Mesothelial cell of epicardium (in vitro differentiated cells): ENCODE results near the gene TRIM56. TPM values are rescaled to one million over a fixed set of nuclear protein-coding genes. Genes with fewer than 3 reads are reported as not detected.
"Not testable (repeated sequence)": the region's sequence is repeated elsewhere in the genome, so short reads cannot be mapped to it uniquely, and the experiment has no call there.

Source experiments
- DNase-seq, 2 experiments: peaks; one replicate each; pipeline ENCODE4 v3.0.0; 2021; ENCODE audit warnings: low spot score in 2 of 2; ENCODE audit not compliant: unreplicated experiment in 2 of 2
- H3K27ac Mint-ChIP-seq: 2 replicates; pipeline ENCODE4 v1.8.0; 2021; ENCODE audit warnings: mixed read lengths
- H3K27me3 Mint-ChIP-seq: 2 replicates; pipeline ENCODE4 v1.8.0; 2021; ENCODE audit warnings: low read depth, mixed read lengths
- H3K36me3 Mint-ChIP-seq: 2 replicates; pipeline ENCODE4 v1.8.0; 2021; ENCODE audit warnings: mixed read lengths
- H3K4me1 Mint-ChIP-seq: 2 replicates; pipeline ENCODE4 v1.8.0; 2021; ENCODE audit warnings: mixed read lengths
- H3K4me3 Mint-ChIP-seq: 2 replicates; pipeline ENCODE4 v1.8.0; 2021; ENCODE audit warnings: mild to moderate bottlenecking, moderate library complexity, mixed read lengths
- H3K9me3 Mint-ChIP-seq: 2 replicates; pipeline ENCODE4 v1.8.0; 2021; ENCODE audit warnings: mixed read lengths
- total RNA-seq: library from RNA; stranded (reverse); gene quantifications from 3 replicates; pipeline ENCODE4 v1.2.1, GENCODE V29; 2021
- TF ChIP-seq, protein P1 (sequence below): fragments of 200-600 bp; sonication (generic); IDR thresholded peaks from one replicate; pipeline ENCODE4 v1.5.0; 2021; ENCODE audit warnings: antibody characterized with exemption; ENCODE audit not compliant: unreplicated experiment

TRIM56 gene
- total RNA-seq, 1 donor from 2014 or later, result 39.6 TPM

DNA sequence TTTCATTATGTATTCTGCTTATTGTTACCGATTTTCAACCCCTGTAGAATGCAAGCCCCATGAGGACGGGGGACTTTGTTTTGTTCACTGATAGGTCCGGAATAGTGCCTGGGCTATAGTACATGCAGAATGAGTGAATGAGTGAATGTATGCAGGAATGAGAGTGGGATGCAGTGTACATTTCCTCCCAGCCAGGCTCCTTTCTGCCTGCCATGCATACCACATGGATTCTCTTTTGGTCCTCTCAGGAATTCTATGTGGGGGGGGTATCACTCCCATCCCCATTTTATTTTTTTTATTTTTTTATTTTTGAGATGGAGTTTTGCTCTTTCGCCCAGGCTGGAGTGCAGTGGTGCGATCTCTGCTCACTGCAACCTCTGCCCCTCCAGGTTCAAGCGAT lies 16.7 kb downstream of the TRIM56 start:
- Mint-ChIP-seq H3K4me1 (peaks cover 12% of the 10 kb centered on the region), H3K27ac (no peak overlapping the region), H3K27me3 (no peaks in the 10 kb centered on the region), H3K4me3 (no peak overlapping the region), H3K9me3 (no peaks in the 10 kb centered on the region), H3K36me3 (no peaks in the 10 kb centered on the region)
- DNase-seq, result no peak
- TF ChIP-seq, protein P1, sequence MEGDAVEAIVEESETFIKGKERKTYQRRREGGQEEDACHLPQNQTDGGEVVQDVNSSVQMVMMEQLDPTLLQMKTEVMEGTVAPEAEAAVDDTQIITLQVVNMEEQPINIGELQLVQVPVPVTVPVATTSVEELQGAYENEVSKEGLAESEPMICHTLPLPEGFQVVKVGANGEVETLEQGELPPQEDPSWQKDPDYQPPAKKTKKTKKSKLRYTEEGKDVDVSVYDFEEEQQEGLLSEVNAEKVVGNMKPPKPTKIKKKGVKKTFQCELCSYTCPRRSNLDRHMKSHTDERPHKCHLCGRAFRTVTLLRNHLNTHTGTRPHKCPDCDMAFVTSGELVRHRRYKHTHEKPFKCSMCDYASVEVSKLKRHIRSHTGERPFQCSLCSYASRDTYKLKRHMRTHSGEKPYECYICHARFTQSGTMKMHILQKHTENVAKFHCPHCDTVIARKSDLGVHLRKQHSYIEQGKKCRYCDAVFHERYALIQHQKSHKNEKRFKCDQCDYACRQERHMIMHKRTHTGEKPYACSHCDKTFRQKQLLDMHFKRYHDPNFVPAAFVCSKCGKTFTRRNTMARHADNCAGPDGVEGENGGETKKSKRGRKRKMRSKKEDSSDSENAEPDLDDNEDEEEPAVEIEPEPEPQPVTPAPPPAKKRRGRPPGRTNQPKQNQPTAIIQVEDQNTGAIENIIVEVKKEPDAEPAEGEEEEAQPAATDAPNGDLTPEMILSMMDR, result no peak

DNA sequence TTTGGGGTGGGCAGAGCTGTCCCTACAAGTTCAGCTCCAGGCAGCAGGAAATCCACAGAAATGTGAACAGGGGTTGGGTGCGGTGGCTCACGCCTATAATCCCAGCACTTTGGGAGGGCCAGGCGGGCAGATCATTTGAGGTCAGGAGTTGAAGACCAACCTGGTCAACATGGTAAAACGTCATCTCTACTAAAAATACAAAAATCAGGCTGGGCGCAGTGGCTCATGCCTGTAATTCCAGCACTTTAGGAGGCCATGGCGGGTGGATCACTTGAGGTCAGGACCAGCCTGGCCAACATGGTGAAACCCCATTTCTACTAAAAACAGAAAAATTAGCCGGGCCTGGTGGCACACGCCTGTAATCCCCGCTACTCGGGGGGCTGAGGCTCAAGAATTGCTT lies 18.4 kb downstream of the TRIM56 start:
- H3K27ac Mint-ChIP-seq, H3K27me3 Mint-ChIP-seq, H3K9me3 Mint-ChIP-seq, H3K36me3 Mint-ChIP-seq, H3K4me3 Mint-ChIP-seq, DNase-seq: not testable (repeated sequence)
- peaks cover 12% of the 10 kb centered on the region for H3K4me1 Mint-ChIP-seq

DNA sequence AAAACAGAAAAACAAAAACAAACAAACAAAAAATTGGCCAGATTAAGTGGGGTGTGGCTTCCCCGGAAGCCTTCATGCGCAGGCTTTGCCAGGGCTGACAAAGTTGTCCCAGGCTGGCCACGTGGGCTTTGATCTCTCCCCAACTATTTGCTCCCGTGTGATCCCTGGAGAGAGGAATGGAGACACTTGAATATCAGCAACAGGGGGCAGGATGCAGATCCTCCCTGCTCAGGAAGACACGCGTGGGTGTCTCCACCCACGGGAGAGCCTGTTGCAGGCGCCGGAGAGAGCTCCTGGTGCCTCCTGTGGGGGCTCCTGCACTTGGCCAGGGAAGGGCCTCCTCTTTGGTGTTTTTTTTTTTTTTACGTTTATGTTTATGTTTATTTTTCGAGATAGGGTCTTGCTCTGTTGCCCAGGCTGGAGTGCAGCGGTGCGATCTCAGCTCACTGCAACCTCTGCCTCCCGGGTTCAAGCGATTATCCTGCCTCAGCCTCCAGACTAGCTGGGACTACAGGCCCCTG lies 19.0 kb downstream of the TRIM56 start:
- DNase-seq, result no peak
- no peaks in the 10 kb centered on the region for H3K36me3 Mint-ChIP-seq
- peaks cover 12% of the 10 kb centered on the region for H3K4me1 Mint-ChIP-seq
- H3K4me3 Mint-ChIP-seq, result no peak overlapping the region
- H3K9me3 Mint-ChIP-seq, result no peaks in the 10 kb centered on the region
- H3K27ac Mint-ChIP-seq, result no peak overlapping the region
- TF ChIP-seq, protein P1, result no peak
- no peaks in the 10 kb centered on the region for H3K27me3 Mint-ChIP-seq

DNA sequence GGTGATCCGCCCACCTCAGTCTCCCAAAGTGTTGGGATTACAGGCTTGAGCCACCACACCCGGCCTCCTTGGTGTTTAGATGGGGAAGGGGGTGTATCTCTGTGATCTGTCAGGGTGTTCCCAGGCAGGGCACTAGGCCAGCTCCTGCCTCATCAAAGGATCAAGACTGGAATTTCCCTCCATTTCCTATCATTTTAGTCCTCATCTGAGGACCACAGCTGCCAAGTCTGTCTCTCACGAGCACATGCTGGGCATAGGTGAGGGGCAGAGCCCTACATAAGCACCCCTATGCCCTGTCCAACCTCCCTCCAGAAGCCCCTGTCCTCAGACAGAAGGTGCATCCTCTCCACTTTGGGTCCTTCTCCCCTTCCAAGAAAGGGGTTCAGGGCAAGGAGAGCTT lies 19.5 kb downstream of the TRIM56 start:
- Mint-ChIP-seq H3K9me3 (no peaks in the 10 kb centered on the region), H3K4me1 (peaks cover 11% of the 10 kb centered on the region), H3K4me3 (no peak overlapping the region), H3K36me3 (no peaks in the 10 kb centered on the region), H3K27me3 (no peaks in the 10 kb centered on the region), H3K27ac (no peak overlapping the region)
- TF ChIP-seq, protein P1, result no peak
- no peak for DNase-seq

DNA sequence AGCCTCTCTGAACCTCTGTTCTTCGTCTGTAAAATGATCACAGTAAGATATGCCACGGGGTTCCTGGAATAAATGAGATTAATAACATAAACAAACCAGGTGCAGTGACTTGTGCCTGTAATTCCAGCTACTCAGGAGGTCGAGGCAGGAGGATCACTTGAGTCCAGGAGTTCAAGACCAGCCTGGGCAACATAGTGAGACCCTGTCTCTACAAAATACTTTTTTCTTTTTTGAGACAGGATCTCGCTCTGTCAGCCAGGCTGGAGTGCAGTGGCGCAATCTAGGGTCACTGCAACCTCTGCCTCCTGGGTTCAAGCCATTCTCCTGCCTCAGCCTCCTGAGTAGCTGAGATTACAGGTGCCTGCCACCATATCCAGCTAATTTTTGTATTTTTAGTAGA lies 20.0 kb downstream of the TRIM56 start:
- H3K36me3 Mint-ChIP-seq, DNase-seq, H3K9me3 Mint-ChIP-seq, H3K4me3 Mint-ChIP-seq, H3K27ac Mint-ChIP-seq, H3K4me1 Mint-ChIP-seq, H3K27me3 Mint-ChIP-seq: not testable (repeated sequence)

DNA sequence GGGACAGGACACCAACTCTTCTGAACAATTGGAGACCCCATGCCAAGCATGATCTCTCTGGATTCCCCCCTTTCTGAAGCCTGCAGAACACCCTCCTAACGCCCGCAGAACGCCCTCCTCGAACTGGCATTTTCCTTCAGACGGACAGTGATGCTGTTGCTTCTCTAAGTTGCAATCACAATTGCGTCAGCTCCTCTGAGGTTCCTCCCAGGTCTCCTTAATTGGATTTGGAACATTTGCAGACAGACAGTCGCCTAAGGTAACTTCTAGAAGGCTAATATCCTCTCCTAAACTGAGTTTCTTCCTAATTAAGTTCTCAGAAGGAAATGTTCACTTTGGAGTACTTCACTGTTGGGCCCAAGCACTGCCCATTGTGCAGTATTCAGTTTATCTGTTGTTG lies 21.1 kb downstream of the TRIM56 start:
- DNase-seq, result no peak
- H3K36me3 Mint-ChIP-seq, result no peaks in the 10 kb centered on the region
- TF ChIP-seq, protein P1, result no peak
- no peaks in the 10 kb centered on the region for H3K27me3 Mint-ChIP-seq
- no peak overlapping the region for H3K27ac Mint-ChIP-seq
- H3K9me3 Mint-ChIP-seq, result no peaks in the 10 kb centered on the region
- H3K4me3 Mint-ChIP-seq, result no peak overlapping the region
- no peaks in the 10 kb centered on the region for H3K4me1 Mint-ChIP-seq

DNA sequence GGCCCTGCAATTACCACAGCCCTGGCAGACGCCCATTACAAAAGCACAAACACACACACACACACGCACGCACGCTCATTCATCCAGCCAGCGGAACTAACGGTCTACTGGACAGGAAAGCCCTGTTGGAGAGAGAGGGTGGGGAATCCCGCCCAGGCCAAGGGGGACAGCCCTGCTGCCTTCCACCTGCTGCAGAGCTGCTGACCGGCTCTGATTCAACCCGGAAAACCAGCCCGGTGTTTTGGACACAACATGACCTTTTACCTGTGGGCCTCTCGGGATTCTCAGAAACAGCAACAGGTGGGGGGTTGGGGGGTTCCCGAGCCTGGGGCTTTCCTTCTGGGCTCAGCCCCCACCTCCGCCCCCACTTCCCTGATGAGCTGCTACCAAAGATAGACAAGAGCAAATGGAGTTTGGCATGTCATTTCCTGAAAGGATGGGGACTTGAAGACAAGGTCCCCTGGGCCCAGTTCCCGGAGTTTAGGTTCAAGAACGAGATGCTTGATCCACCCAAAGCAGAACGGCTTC lies 23.1 kb downstream of the TRIM56 start:
- H3K4me1 Mint-ChIP-seq, result no peaks in the 10 kb centered on the region
- H3K27ac Mint-ChIP-seq, result no peak overlapping the region
- H3K36me3 Mint-ChIP-seq, result no peaks in the 10 kb centered on the region
- DNase-seq, result no peak
- H3K27me3 Mint-ChIP-seq, result no peaks in the 10 kb centered on the region
- no peak overlapping the region for H3K4me3 Mint-ChIP-seq
- TF ChIP-seq, protein P1, result no peak
- H3K9me3 Mint-ChIP-seq, result no peaks in the 10 kb centered on the region
